NCI-H774 (cell line): ENCODE data around the gene MRPS24.

ENCODE experiments used
- DNase-seq: peaks from one replicate; lab custom pipeline; 2025; lab: John Stamatoyannopoulos, UW

The MRPS24 gene

DNA sequence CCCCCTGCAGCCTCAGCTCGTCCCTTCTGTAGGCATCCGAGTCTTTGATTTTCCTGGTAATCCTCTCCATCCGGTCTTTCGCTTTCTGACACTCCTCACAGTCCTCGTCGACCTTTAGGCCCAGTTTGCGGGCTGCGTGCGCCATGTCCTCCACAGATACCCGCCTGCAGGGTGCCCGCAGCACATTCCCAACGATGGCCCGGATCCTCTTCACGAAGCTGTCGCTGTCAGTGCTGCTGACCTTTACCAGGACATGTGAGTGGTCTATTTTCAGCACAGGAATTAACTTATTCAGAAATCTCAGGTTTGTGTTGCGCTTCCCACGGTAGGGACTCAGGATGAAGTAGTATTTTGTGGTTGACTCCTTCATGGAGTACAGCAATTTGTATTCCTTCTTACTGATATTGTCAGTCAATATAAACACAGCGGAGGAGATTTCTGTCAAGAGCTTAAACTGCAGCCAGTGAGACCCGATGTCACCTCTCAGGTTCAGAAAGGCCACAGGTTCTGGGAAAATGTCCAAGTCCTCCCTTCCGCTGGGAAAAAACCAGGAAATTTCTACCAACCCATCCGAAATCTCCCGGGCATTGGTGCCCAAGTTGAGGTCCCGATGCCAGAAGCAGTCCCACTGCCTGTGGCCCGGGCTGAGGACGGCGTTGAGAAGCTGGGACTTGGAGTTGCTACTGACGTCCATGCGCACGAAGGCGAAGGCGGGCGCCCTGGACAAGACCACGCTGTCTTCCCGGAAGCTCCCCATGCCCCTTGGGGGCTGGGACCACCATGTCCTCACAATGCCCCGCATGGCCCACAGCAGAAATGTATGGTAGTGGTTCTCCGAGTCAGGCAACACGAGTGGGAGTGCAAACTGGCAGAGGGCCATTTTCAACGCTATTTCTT, 8.9 kb upstream of the MRPS24 start:
- no peak for DNase-seq

DNA sequence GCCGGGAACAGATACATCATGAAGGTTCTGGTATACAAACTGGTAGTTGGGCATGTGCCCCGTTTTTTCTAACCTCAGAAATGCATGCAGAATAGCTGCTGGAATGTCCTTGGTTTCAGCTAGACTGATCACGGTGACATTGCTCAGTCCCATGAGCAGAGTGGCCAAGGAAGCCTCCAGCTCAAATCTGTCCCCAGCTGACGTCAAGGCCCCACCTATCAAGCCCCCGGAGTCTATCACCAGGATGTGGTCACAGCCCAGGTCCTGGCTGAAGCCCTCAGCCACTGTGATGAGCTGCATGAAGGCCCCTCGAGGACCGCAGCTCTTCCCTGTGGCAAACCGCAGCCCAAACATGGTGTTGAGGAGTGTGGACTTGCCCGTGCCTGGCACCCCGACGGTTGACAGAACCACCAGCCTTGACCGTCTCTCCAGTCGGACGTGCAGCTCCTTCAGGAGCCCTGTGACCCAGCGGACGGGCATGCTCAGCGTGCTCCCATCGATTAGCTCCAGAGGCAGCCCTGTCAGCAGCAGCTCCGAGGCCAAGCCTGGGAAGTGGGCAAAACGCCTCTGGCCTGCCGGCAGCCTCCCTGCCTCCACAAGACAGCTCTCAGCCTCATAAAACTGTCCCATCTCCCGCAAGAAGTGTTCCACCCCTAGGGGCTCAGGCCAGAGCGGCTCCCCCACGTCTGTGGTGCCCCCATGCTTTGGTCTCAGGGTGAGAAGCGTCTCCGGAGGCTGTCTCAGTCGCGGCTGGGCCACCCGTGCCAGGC, 7.8 kb upstream of the MRPS24 start:
- no peak for DNase-seq

DNA sequence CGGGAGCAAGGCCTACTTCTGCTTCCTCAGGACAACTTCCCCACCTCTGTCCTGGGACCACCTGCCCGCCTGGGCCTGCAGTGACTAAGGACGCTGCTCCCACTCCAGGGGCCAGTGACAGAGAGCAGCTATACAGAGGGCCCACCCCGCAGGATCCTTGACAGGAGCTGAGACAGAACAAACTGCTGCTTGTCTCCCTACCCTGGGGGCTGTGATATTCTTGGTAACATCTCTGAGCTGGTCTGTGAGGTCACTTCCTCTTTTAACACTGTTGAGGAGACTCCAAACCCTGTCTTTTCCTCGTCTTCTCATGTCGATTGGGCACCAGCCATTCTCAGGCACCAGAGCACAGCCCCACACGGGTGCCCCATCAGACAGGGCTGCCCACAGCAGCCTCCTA, 6.9 kb upstream of the MRPS24 start:
- no peak for DNase-seq

DNA sequence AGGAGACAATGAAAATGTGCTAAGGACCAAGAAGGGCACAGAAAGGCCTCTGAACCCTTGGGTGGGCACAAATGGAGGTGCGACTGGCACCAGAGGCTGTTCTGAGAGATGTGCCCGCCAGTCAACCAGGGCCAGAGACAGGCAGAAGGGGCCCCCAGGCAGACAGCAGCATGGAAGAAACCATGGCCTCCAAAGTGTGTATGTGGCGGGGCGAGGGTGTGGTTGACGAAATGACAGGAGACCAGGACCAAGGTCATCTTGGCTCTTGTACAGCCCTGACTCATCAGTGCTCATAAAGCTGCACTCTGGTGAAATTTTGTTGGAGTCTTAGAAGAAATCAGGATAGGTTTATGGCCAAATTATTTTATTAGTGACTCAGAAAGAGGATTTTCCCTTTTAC, 4.0 kb upstream of the MRPS24 start:
- no peak for DNase-seq

DNA sequence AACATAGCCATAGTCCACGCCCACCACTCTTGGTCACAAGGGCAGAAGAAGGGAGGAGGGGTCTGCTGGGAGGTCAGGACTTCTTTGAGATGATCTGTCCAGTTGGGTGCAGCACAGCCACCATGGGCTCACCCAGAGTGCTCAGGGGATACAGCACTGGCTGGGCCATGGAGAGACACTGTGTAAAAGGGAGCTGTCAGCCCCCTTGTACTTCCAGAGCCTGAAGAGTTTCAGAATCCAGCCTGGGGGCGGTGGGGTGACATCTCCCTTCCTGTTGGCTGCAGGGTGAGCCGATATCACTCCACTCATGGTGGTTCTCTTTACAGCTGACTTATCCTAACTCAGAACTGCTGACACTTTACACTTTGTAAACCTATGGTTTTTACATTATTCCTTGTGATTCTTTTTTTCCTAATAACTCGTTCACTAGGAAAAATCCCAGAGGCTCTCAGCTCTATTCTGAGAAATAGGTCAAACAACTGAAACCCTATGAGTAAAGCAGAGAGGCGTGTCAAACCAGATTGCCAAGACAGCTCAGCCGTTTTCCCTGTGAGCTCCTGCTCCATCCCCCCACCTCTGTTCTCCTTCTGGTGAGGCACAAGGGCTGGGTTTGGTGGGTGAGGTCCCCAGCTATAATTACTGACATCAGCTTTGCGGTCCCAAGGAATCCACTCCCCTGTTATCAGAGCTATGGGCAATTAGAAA, 3.2 kb upstream of the MRPS24 start:
- DNase-seq, result no peak

DNA sequence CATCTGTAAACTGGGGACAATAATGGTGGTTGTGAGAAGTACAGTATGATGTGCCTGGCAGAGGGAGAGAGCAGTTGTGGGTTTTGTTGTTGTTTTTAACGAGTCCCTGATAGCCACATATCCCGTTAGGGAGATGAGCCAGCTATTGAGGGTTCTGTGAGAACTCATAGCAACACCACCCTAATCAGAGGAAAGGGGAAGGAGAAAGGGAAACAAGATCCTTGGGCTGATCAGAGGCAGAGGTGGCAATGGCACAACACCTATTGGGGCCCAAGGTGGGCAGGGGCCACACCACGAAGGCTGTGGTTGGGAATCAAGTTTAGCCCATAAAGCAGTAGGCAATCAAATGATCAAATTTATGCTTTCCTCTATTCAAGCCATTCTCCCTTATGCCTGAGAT, 1.7 kb upstream of the MRPS24 start:
- DNase-seq, result no peak

DNA sequence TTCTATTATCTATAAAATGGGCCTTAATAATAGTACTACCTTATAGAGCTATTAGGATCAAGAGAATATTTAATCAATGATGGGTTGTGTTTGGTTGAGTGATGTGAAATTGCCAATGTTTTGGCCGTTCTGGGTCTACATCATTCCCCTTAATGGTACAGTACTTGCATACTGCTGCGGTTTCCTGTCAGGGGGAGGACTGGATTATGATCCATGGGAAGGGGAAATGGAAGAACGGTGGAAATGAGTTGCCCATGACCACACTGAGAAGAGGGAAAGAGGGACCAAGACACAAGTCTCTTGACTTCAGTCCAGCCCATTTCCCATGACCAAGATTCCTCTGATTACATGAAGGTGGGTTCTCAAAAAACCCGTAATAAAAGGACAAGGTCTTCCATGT, 999 bp upstream of the MRPS24 start:
- DNase-seq, result no peak

DNA sequence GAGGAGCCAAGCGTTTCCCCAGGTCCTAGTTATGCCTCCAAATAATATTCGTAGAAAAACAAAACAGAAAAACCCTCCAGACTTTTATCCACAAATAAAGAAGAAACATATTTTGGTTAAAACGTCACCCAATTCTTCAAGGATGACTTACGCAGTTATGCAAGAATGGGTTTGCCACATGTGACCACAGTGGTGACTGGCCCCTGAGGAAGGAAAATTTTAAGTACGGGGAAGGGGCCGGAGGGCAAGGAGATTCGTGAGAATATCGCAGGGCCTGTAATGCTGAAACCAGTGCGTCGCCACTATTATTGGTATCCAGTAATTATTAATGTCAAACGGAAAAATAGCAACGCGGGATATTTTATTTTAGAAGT, 537 bp upstream of the MRPS24 start:
- no peak for DNase-seq

DNA sequence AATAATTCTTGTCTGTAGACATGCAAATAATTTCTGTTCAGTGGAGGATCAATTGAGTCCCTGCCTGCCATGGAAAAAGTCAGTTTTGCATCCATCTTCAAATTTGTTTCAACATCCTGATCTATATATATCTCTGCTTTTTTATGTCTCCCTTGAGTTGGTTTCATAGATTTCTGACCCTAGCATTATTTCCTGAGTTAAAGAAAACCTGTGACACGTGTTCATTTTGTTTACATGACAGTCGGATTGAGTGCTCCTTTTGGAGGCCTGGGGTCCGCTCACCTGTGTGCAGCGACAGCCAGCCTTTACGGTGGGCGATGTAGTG, 674 bp downstream of the MRPS24 start:
- no peak for DNase-seq

DNA sequence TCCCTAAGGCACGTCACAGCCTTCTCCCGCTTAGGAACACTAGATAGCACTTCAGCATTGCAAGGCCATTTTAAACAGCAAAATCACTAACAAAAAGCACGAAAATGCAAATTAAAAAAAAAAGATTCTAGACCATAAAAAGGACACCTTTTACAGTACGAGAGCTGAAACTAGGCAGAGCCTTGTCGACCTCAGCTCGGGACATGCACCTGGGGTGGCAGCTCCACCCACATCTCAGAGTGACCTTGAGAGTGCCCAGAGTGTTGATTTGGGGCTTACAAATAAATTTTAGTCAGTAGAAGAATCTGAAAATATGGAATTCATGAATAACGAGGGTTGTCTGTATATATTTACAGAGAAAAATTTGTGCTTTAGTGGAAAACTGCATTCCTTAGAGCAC, 1.1 kb downstream of the MRPS24 start:
- no peak for DNase-seq

DNA sequence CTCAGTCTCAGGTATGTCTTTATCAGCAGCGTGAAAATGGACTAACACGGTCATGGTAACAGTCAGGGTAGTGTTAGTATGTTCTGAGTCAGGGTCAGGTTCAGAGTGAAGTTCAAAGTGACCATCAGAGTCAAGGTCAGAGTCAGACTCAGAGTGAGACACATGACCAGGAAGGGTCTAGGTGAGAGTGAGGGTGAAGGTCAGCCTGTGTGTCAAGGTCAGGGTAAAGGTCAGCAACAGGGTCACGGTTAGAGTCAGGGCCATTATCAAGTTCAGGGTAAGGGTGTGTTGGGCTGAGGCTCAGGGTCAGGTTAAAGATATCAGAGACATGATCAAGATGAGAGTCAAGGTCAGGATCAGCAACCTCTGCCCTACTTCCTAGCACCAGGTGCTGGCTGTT, 4.0 kb downstream of the MRPS24 start:
- DNase-seq, result no peak

DNA sequence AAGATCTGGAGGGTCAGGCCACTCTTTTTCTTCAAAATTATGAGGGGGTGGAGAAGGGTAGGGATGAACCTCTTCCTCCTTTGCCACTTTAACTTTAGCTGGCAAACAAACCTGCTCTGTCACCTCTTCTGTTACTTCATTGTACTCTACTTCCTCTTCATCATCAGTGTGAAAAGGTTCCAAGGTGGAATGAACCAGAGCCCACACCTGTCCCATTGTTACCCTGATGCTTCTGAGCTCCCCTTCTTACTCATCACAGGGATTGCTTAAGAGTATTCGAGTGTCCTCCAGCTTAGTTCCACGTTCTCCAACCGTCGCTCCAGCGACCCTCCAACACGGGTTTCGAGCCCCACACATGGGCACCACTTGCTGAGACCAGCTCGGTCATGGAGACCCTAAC, 5.2 kb downstream of the MRPS24 start:
- no peak for DNase-seq

DNA sequence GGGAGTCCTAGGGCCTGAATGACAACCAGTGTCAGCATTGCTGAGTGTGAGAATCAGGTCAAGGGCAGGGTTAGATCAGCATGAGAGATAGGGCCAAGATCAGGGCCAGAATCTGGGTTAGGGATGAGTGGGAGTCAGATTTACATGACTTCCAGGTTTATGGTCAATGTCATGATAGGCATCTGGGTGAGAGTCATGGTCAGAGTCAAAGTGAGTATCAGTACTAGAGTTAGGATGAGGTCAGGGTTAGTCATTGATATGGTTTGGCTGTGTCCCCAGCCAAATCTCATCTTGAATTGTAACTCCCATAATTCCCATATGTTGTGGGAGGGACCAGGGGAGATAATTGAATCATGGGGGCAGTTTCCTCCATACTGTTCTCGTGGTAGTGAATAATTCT, 12.3 kb downstream of the MRPS24 start:
- no peak for DNase-seq

DNA sequence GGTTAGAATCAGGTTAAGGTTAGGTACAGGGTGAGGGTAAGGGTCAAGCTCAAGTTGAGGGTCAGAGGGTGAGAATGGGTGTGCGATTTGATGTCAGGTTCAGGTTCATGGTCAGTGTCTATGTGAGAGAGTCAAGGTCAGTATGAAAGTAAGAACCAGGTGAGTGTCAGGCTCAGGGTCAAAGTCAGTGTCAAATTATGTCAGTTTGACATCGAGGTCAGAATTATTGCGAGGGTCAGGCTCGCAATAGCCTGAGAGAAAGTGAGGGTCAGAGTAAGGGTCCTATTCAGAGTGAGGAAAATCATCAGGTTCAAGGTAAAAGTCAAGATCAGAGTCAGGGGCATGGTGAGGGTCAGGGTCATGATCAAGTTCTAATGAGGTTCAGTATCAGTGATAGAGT, 13.0 kb downstream of the MRPS24 start:
- DNase-seq, result no peak

DNA sequence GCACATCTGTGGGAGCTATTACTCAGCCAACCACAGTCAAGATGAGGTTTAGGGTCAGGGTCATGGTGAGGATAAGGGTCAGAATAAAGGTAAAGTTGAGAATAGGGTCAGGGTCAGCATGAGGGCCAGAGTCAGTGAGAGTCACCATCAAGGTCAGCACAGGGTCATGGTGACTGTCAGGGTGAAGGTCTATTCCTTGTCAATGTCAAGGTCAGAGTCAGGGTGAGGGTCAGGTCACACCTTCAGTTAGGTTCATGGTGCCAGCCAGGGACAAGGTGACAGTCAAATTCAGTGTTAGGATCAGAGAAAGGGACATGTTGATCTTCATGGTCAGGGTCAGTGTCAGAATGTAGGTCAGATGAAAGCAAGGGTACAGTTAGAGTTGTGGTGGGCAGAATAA, 14.1 kb downstream of the MRPS24 start:
- DNase-seq, result no peak

DNA sequence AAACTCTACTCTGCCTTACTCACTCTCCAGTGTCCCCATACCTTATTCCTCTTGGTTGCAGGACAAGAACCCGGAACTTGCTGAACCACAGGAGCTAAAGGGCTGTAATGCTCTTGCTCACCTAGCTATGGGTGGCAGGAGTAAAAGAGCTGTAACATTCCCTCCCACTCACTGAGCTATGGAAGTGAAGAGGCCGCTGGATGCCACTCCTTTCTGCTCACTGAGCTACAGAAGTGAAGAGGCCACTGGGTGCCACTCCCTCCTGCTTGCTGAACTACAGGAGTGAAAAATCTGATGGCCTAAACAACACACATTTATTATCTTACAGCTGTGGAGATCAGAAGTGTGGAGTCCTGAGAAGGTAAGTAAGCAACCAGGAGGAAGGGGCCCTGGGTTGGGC, 17.5 kb downstream of the MRPS24 start:
- no peak for DNase-seq

DNA sequence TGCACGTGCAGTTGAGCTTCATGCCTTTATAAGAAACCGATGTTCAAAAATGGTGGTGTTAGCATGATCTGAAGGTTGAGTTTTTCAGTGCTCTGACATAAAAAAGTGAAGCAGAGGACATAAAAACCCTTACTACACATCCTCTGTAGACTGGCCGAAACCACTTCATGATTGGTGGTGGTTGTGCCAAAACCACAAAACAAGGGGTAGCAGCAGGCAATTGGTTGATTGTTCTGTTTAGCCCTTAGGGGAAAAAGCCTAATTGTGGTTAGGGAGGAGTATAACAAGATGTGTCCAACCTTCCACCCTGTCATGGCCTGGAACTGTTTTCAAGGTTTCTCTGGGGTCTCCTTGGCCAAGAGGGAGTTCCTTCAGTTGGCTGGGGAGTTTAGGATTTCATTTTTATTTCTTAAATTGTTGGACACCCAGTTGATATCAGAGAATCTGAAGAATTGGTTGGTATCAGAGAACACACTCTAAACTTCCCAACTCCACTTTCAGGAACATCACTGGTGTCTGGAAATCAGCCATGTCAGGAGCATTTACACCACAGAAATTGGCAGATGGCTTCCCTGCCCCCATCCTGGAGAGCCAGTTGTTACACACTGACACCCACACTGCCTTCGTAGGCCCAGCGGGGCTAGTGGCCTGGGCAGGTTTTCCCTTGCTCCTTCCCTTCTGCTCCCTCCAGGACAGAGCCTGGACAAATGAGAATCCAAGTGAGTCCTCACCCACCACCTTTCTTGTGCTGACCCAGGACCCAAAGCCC, 18.8 kb downstream of the MRPS24 start:
- DNase-seq, result no peak

DNA sequence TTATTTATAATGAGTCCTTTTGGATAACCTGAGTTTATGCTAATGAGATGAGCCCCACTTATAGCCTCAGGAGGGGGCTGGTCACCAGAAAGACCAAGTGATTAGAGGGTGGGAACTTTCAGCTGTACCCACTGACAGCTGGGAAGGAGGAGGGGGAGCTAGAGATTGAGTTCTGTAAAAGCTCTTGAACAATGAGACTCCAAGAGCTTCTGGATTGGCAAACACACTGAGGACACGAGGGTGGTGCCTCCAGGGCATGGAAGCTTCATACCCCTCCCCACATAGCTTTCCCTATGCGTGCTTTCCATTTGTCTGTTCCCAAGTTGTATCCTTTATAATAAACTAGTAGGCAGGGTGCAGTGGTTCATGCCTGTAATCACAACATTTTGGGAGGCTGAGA, 20.3 kb downstream of the MRPS24 start:
- no peak for DNase-seq

DNA sequence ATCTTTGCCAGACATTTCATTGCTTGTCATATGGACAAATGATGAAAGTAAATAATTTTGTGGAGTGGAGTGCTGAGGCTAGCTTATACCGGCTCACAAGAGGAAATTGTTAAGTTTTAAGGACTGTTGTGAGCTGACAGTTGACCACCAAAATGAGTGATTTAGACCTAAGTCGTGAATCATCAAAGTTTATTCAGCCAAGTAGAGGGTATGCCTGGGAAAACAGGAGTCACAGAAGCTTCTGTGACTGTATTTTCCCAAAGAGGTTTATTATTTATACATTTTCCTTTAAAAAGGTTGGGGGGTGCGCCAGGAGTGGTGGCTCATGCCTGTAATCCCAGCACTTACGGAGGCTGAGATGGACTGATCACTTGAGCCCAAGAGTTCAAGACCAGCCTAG, 21.8 kb downstream of the MRPS24 start:
- DNase-seq, result no peak

DNA sequence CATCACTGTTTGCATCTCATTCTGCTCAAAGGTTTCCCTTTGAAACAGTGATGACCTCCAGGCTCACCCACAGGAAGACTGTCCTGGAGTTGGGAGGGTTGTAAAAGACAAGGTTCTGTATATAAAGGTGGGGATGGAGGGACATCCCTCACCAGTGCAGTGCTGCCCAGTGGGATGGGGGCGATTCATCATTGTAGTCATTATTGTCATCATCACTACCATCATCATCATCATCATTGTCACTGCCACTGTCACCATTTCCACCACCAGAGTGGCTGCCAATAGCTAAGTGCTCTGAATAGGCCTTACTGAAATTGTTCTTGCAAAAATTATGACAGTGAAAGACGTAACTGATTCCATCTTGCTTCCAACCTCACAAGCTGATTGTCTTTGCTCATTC, 24.7 kb downstream of the MRPS24 start:
- no peak for DNase-seq

DNA sequence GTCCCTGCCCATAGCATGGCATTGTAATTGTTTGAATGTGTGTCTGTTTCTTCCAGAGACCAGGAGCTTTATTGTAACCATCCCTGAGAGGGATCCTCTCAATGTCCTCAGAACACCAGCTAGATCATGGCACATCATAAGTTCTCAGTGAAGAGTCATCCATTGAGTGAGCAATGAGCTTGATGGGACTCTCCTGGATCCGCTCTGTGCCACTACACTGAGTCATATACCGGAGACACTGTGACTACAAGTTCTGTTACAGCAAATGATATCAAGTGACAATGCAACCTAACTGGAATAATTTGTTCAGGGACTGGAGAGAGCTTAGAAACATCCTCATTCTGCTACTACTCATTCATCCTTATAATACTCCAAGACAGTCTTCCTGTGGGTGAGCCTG, 25.1 kb downstream of the MRPS24 start:
- no peak for DNase-seq

DNA sequence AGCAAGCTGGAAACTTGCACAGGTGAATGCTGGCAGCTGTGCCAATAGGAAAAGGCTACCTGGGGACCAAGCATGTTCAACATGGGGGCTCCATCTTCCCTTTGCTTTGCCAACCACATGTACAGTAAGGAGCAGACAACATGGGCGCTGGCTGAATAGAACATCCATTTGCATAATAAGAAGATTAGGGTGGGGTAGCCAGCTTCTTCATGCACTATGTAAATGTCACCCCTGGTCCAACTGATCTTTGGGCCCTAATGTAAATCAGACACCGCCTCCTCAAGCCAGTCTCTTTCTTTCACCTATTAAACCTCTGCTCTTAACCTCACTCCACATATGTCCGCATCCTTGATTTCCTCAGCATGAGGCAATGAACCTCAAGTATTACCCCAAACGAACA, 26.0 kb downstream of the MRPS24 start:
- no peak for DNase-seq
